Head of caudate nucleus (tissue), 42 donors: ENCODE data around the gene DDX43.
A peak's percentile ranks its signal among the peaks of the same experiment; 100 is the strongest.
"Not testable (repeated sequence)": the region's sequence is repeated elsewhere in the genome, so short reads cannot be mapped to it uniquely, and the experiment has no call there.

Experiments used
- DNase-seq, 42 donors: peaks; one replicate each; pipeline versions ENCODE4 v3.0.0 to v3.0.0-alpha.2; 2020 to 2021; ENCODE audit warnings: mixed read lengths in 7 of 42
- intact Hi-C: fragments of 100-400 bp; cut with DNase I; formaldehyde crosslinking; loops from one replicate; pipeline ENCODE4 v1.15.0; 2022

Gene DDX43

DNA sequence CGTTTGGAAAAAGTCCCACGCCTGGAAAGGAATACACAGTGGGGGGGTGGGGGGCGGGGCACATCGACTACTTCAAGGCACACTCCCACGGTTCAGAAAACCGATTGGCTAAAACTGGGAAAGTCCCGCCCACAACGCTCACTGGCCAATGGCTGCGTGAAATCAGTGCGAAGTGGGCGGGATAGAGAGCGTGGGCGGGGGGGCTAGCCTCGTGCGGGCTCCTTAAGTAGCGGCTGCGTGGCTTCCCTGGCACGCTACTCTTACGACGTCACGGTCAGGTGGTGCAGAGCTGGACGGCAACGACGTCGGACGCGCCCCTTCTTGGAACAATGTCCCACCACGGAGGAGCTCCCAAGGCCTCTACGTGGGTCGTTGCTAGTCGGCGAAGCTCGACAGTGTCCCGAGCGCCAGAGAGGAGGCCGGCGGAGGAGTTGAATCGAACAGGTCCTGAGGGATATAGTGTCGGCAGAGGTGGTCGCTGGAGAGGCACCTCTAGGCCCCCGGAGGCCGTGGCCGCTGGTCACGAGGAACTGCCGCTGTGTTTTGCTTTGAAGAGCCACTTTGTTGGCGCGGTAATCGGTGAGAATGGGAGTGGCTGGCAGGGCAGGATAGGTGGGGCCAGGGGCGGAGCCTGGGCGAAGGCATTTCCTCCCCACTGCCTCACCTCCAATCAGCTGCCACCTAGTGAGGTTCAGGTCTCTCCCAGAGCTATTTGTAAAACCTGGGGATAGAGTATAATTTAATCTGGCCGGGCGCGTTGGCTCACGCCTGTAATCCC, at the start of gene DDX43:
DDX43 (plus strand) TSS at position 252 of the 778 bp plus-strand sequence; CDS start at position 330, 78 bp downstream.
- DNase-seq = peak in 12 of 42 donors; percentile 4 to 58 (median 36)
- intact Hi-C loops = no loop called here

DNA sequence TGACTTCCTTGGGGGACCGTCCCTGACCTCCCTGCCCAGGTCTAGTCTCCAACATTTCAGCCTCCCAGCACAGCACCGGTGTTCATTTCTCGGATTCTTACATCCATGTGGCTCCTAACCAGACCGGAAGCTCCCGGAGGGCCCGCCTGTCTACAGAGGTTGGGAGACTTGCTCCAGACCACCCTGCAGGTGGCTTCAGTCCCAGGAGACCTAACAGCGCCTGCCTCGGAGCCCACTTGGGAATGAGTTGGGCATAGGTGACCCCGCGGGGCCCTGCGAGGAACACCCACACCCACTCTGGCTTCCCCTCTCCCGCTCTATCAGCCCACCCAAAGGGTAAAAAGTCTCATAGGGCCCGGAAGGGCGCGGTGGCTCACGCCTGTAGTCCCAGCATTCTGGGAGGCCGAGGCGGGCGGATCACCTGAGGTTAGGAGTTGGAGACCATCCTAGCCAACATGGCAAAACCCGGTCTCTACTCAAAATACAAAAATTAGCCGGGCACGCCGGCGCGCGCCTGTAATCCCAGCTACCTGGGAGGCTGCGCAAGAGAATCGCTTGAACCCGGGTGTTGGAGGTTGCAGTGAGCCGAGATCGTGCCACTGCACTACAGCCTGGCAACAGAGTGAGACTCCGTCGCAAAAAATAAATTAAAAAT, 46.0 kb upstream of the DDX43 start:
- intact Hi-C loops = no loop called here
- peak in 1 of 42 donors; percentile 31 for DNase-seq

DNA sequence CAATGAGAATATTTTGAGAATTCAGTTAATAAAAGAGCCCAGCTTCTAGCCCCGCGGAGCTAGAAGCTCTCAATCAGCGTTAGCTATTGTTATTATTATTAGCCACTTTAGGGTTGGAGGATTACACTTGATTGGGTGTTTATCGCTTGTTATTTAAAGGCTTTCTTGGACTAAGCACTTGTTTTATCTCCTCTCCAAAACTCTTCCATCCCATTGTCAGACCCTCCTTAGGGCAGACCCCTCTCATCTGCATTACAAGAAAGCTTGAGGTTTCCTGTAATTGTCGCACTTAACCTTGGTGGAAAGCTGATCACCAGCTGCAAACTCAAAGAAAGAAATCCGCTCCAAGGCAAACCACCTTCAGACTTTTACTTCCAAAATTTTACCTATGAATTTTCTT, 45.3 kb upstream of the DDX43 start:
- intact Hi-C loops = no loop called here
- DNase-seq = no peak

DNA sequence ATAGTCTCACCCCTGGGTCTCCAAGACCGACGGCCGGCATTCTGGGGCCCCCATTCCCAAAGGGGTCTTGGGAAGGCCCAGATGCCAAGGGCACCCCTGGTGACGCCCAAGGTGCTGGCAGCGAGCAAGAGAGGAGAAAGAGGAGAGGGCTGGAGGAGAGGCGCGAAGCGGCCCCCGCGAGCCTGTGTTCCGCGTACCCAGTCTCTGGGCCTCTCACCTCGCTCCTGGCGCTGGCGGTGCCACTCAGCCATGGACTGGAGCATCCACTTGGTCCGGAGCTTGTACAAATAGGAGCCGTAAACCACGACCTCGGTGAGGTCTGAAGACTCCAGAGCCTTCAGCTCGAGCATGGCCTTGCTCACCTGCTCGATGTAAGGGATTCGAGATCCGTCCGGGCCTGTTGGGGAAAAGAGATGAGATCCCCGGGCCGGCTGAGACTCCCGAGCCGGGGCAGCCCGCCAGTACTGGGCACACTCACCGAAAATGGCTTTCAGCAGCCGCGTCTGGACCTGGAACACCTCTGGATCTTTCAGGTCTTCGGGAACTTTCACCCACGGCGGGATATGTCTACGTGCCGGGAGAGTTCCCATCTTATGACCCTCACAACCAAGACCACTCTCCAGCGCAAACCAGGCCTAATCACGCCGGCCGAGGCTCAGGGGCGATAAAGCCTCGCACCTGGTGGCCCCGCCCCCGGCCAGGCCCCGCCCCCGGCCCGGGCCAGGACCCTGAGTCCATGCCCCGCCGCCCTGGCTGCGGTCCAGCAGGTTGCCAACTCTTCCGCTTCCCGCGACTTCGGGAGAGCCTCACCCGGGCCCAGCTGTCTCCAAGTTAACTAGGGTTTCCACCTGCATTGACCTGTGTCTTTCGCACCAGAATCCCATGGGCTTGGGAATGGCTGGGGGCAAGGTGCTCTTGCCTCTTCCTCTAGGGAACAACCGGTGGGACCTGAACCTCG, 40.7 kb upstream of the DDX43 start, which contains the start of gene DPPA5:
DPPA5 (minus strand) TSS at position 641 of the 958 bp plus-strand sequence; CDS start at position 590, 51 bp downstream.
- peak in 1 of 42 donors; percentile 34 for DNase-seq
- intact Hi-C loops = no loop called here

DNA sequence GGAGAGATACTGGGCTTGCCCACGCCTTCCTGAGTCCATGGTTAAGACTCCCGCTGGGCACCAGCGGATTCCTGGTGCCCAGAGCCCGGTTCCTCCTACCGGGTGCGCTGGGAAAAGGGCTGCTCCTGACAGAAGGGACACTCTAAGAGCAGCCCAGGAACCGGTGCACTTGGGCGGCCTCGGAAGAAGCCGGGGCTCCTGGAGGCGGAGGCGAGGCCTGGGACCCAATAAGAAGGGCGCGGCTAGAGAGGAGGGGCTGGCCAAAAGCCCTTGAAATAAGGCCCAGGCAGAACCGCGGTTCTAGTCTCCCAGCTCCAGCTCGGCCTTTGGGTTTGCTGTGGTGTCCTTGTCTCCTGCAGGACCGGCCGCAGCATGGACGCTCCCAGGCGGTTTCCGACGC, 32.3 kb upstream of the DDX43 start, which contains the start of gene KHDC3L:
KHDC3L (plus strand) TSS at position 301 of the 400 bp plus-strand sequence; CDS start at position 373, 72 bp downstream.
- intact Hi-C loops = no loop called here

DNA sequence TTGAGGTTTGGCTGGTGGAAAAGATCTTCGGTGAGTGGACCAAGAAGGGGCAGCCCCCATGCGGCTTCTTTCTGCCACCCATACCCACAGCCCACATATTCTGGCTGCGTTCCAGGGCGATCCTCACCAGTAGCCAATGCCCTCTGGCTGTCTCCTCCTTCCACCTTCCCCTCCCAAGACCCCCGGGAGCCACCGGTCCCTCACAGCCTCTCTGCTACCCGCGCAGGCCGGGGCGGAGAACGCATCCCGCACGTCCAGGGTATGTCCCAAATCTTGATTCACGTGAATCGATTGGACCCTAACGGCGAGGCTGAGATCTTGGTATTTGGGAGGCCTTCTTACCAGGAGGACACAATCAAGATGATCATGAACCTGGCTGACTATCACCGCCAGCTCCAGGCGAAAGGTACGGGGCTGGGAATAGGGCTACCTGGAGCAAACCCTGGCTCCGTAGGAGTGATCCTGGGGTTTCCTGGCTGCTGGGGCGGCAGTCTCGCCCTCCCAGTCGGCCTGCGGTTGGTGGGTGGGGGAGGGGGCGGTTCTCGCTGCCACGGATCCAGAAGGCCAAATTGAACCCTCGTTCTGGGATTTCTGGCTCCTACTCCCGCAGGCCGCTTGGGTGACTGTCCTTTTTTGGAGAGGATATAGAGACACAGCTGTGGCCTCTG, 31.6 kb upstream of the DDX43 start:
- intact Hi-C loops = no loop called here
- DNase-seq = no peak

More for the DNA sequence above, 32.3 kb upstream of the DDX43 start, which contains the start of gene KHDC3L:
- DNase-seq = no peak

DNA sequence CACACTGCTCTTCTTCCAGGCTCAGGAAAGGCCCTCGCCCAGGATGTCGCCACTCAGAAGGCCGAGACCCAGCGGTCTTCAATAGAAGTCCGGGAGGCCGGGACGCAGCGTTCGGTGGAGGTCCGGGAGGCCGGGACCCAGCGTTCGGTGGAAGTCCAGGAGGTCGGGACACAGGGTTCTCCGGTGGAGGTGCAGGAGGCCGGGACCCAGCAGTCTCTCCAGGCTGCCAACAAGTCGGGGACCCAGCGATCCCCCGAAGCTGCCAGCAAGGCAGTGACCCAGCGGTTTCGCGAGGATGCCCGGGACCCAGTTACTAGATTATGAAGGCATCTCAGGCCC, 31.1 kb upstream of the DDX43 start:
- intact Hi-C loops = no loop called here
- no peak for DNase-seq

DNA sequence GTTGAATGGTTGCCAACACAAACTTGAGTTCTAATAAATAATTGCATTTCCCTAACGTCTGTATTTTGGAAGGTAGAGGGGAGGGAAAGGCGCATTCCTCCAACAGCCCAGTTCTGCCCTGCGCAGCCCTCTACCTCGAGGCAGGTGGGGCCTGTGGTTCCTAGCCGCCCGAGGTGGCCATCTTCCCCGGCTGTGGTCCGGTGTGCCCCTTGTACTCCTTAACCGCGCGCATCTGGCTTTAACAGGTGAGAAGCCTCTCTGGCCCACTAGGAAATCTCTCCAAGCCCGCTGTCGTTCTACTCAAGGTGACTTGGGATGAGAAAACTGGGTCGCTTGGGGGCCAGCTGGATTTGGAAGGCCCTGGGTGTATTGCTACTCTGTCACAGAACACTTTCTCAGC, 30.5 kb upstream of the DDX43 start:
- intact Hi-C loops = no loop called here
- no peak for DNase-seq

DNA sequence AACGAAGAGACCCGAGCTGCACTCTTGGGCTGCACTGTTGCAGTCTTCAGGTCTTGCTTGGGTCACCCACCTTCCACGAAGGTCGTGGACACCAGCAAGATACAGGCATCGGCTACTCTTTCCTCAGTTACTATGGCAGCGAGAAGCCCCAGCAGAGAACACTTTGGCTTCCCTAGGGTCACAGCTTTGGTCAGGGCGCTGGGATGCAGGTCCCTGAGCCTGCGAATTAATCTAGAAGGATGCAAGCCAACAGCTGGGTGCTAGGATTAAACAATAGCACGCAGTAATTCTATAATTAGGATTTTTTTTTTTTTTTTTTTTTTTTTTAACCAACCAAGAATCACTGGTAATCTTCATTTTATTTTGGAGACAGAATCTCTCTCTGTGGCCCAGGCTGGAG, 30.1 kb upstream of the DDX43 start:
- intact Hi-C loops = no loop called here
- DNase-seq = no peak

DNA sequence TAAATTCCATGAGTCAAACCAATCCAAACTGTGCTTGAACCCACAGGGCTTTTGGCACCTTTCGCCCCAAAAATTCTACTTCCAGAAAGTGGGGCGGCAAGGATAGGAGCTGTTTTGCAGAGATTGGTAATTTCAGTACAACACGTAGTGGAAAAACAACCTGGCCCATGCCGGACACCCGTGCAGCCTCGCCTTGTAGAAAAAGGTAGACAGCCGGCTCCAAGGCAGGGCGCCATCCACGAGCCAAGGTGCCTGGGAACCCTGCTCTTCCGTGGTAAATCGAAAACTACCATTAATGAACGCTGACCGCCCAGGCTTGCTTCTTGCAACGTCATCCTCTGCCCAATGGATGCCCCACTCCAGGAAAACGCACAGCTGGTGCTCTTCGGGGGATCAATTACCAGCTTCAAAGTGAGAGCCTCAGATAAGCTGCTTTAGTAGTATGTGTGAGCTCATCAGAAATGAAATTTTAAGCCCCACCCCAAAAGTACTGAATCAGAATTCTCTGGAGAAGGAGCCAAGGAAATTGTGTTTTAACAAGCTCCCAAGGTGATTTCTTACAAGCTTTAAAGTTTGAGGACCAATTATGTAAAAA, 26.8 kb upstream of the DDX43 start:
- DNase-seq = no peak

DNA sequence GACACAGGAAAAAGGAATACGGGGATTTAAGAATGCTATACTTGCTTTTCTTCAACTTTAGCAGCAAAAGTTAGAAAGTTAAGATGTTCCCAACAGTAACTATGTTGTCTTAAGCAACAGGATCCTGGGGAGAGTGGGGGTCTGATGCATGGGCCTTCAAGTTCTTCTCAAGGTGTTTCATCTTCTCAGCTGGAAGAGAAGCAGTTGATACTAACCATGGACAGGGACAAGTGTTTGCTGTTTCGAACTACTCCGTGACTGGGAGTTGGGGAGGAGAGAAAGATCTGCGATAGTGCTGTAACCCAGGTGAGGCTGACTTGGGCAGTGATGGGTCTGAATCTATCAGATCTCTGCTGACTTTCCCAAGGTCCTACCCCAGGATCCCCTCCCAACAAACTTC, 26.0 kb upstream of the DDX43 start:
- intact Hi-C loops = no loop called here
- DNase-seq = no peak

More for the DNA sequence above, 26.8 kb upstream of the DDX43 start:
- intact Hi-C loops = no loop called here

DNA sequence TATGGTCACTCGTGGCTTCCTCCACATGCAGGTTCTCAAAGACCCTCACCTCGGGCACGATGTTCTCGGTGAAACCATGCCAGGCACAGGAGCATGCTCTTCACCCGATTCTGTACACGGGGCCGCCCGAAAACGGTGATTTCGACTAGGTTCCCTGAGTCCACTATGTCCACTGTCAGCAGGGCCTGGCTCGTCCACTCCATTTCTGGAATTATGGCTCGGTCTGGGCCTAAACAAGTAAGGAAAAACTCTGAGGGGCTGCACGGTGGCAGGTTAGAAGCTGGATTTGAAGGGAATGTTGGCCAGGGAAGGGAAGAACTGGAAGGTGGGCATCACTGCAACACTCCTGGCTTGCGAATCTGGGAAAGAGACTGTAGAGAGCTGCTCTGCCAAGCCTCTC, 25.5 kb upstream of the DDX43 start:
- intact Hi-C loops = no loop called here

DNA sequence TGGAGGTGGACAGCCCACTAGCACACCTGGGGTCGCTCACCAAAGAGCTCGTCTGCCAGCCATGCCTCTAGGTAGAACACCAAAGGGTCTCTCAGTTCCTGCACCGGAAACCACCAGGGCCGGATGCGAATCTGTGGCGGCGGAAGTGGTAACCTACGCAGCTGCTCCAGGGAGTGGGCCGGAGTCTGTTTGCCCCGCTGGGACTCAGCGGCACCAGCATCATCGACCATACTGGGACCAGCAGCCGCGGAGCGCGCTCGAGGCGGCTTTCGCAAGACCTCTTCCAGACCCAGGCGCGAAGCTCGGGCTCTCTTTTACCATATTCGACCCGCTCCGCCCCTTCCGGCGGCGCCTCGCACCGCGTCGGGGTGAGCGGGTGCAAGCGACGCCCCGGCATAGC, 25.1 kb upstream of the DDX43 start, which contains the start of gene OOEP:
OOEP (minus strand) TSS at position 335 of the 400 bp plus-strand sequence; CDS start at position 230, 105 bp downstream.
- intact Hi-C loops = no loop called here
- DNase-seq = no peak

More for the DNA sequence above, 25.5 kb upstream of the DDX43 start:
- DNase-seq = no peak

DNA sequence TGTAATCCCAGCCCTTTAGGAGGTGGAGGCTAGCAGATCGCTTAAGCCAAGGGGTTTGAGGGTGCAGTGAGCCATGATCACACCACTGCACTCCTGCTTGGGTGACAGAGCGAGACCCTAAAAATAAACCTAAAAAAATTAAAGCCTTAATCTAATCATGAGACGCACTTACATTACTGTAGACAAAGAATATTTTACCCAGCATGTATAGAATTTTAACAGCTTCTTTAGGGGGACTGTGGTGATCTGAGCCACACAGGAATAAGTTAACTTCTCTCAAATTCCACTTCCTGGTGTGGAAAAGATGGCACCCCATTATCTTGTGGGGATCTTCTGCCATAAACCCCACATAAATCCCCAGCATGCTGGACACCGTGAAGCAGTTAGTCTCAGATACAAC, 22.6 kb upstream of the DDX43 start:
- intact Hi-C loops = no loop called here
- no peak for DNase-seq

DNA sequence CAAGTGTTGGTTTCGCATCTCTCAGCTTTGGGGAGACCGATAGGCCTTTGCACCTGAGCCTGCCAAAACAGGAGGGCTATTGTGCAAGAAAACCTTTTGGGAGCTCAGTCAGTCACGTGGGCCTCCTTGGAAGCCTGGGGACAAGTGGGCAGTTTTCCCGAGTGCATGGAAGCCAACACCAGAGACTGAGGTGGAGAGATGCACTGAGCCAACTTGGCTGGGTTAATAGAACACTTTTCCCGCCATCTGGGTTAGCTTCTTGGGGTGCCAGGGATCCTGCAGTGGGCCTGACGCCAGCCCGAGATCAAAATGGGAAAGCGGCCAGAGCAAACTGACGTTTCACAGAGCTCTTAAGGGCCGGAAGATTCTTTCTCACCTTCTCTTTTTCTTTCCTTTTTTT, 22.1 kb upstream of the DDX43 start:
- DNase-seq = peak in 13 of 42 donors; percentile 7 to 62 (median 24)
- intact Hi-C loops = no loop called here

DNA sequence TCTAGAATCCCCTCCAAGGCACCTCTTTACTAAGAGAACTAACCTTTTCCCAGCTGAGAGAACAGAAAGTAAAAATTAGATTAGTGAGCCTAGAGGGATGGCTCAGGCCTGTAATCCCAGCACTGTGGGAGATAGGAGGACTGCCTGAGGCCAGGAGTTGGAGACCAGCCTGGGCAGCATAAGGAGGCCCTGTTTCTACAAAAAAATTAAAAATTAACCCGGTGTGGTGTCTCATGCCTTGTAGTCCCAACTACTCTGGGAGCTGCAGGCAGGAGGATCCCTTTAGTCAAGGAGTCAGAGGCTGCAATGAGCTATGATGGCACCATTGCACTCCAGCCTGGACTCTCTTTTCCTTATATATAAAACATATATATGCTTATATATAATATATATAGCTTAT, 19.4 kb upstream of the DDX43 start:
- no peak for DNase-seq
- intact Hi-C loops = no loop called here

DNA sequence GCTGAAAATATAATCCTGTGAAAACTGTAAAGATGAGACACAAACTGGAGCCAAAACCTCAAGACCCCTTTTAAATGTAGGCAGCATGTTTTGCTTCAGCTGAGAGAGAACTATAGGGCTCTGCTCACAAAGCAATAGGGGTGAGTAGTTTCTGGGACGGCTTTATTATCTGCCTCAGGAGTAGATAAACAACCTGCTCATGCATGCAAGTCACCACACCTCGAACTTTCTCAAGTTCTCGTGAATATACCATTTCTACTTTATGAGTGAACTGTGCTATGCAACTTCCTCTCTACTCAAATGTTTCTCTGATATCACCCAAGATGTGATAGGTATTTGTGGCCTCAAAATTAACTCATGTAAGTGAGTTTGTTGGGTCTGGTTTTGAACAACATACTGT, 17.4 kb upstream of the DDX43 start:
- intact Hi-C loops = no loop called here

DNA sequence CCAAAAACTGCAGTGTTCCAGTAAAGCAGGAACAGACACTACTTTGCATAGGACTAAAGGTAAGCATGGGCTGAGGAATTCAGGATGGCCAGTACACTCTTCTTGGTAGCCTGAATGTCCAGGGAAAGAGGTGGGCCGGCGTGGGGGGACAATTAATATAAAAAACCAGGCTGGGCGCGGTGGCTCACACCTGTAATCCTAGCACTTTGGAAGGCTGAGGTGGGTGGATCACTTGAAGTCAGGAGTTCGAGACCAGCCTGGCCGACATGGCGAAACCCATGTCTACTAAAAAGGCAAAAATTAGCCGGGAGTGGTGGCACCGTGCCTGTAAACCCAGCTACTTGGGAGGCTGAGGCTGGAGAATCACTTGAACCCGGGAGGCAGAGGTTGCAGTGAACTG, 13.1 kb upstream of the DDX43 start:
- intact Hi-C loops, DNase-seq: not testable (repeated sequence)

More for the DNA sequence above, 17.4 kb upstream of the DDX43 start:
- DNase-seq = no peak
